ENCODE results near the gene ZBTB32.

ZBTB32 gene

GRCh38 chr19:35695895-35696422 lies 8.4 kb upstream of the ZBTB32 start:
- DNase-seq, result no peak

DNA sequence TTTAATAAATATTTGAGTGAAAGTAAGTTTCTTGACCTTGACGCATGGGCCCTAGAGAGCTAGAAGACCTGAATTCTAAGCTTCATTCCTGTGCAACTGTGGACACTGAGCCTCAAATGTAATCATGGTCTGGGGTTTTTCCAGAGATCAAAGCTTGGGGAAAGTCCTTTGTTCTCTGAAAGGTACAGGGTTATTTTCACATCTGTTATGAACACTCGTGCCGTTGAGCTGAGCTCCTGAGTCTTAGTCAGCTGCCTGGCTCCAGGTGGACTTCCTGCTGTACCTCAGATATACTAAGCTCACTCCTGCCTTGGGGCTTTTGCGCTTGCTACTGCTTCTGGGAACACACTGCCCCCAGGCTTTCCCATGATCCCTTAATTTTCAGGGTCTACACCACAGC lies 7.5 kb upstream of the ZBTB32 start:
- DNase-seq, result no peak

DNA sequence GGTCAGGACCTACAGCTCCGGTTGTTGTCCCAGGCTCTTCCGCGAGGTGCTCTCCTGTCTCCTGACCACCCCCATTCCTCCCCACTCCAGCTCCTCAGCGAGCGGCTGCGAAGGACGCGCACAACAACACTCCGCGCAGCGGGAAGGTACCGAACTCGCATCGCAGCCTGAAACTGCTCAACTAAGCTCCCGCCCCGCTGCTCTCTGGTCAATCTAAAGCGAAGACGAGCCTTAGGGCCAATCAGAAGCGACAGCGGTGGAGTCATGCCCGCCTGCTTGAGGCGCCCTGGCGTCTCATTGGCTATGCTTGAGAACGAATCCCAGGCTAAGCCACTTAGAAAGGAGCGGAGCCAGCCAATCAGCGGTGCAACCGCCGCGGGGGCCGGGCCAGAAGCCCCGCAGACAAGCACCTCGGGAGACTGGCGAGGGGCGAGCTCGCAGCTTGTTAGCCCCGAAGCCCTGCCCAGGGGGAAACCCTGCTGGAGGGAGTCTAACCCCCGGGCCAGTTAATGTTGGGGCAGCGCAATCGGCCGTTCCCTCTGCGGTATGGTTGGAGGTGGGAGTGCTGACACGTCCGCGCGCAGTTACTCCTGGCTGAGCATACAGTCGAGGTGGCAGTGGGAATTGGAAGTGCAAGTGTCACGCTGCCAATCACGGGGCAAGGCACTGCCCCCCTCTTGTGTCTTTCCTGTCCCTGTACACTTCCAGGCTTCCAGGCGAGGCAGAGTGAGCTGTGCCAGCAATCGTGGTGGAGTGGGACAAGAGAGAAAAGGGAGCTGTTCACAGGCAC lies 1.9 kb upstream of the ZBTB32 start:
- peak; percentile 99 for DNase-seq

DNA sequence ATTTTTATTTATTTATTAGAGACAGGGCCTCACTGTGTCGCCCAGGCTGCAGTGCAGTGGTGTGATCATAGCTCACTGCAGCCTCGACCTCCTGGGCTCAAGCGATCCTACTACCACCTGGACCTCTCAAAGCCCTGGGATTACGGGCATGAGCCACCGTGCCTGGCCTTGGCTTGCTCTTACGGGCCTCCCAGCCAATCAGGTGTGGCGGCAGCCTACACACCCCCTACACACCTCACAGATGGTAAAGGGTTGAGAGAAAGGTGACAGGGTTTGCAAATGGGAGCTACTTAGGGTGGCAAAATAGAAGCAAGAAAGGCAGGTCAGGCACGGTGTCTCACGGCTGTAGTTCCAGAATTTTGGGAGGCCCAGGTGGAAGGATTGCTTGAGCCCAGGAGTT lies 1.0 kb upstream of the ZBTB32 start:
- no peak for DNase-seq

DNA sequence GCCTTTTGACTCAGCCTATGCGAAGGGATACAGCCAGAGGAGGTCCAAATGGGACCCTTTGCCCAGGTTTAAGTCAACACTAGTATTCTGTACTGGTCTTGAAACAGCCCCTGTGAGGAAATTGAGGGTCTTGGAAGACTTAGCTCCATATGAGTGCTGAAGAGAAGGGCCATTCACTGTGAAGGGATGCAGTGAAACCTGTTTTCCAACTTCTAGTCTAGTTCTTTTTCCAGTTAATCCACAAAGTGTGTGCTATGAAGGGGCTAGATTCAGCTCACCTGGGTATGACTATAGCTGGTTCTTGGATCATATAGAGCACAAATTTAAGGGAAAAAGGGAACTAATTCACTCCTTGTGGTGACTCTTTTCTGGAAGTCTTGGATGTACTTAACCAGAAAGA lies 4.0 kb downstream of the ZBTB32 start:
- no peak for DNase-seq

- DNase-seq, result no peak
Observed at GRCh38 chr19:35710784-35711723, 6.7 kb downstream of the ZBTB32 start.

GRCh38 chr19:35712567-35713505 lies 8.5 kb downstream of the ZBTB32 start:
- DNase-seq, result no peak

DNA sequence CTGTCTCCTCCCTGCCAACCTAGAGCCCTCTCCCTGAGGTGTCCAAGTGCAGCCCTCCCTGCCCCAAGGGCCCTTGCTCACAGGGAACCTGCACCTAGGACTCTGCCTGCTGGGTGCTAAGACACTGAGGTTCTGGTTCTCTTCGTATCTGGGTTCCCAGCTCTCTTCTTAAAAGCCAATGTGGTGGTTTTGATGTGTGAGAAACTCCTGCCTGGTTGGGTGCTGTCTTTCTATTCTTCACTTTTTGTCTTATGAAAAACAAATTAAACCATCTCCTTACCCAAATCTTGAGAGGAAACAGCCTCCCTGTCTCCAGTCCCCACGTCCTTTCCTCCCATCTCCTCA lies 9.1 kb downstream of the ZBTB32 start:
- DNase-seq, result no peak

DNA sequence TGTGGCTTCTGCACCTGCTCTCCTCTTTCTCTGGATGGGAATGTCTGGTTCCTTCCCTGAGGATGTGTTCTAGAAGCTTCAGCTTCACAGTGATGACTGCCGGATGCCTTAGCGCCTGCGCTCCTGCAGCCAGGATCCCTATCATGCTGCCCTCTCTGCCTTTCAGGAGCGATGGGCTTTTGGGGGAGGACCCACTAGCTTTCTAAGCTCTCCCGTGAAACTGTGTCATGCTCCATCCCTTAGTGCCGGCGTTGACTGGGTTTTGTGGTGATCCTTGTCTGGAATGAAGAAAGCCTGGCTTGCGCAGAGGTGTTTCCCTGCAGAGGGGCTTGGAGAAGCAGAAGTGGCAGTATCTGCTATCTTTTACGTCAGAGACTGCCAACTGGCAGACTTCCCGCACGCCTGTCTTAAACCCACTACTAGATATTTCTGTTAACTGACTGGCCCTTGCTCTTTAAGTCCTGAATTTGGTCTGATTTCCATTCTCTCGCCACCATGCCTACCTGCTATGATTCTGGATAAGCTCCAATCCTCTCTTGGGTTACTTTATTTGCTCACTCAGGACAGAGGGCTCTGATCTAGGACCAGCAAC lies 9.6 kb downstream of the ZBTB32 start:
- DNase-seq, result no peak

GRCh38 chr19:35714601-35715354 lies 10.4 kb downstream of the ZBTB32 start:
- no peak for DNase-seq

- no peak for DNase-seq
Observed at GRCh38 chr19:35715355-35715809, 11.0 kb downstream of the ZBTB32 start.

DNA sequence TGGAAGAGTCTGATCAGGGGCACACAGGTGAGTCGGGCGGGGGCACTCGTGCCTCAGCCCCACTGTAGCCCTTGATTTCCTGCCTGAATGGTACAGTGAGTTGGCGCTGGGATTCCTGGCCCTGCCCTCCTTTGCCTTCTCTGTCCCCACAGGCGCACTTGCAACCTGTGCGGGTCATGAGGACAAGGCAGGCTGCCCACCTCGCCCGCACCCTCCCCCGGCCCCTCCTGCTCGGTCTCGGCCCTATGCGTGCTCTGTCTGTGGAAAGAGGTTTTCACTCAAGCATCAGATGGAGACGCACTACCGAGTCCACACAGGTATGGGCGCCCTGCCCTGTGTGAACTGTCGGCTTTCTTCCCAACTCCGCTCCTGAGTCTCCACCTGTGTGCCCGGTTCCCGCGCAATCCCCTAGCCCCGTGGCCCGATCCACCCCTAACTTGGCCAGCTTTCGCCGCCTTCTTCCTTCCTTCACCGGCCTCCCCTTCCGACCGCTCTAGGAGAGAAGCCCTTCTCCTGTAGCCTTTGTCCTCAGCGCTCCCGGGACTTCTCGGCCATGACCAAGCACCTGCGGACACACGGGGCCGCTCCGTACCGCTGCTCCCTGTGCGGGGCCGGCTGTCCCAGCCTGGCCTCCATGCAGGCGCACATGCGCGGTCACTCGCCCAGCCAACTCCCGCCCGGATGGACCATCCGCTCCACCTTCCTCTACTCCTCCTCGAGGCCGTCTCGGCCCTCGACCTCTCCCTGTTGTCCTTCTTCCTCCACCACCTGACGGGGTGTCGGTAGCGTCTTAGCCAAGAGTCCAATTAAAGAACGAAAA lies 11.8 kb downstream of the ZBTB32 start:
- no peak for DNase-seq

DNA sequence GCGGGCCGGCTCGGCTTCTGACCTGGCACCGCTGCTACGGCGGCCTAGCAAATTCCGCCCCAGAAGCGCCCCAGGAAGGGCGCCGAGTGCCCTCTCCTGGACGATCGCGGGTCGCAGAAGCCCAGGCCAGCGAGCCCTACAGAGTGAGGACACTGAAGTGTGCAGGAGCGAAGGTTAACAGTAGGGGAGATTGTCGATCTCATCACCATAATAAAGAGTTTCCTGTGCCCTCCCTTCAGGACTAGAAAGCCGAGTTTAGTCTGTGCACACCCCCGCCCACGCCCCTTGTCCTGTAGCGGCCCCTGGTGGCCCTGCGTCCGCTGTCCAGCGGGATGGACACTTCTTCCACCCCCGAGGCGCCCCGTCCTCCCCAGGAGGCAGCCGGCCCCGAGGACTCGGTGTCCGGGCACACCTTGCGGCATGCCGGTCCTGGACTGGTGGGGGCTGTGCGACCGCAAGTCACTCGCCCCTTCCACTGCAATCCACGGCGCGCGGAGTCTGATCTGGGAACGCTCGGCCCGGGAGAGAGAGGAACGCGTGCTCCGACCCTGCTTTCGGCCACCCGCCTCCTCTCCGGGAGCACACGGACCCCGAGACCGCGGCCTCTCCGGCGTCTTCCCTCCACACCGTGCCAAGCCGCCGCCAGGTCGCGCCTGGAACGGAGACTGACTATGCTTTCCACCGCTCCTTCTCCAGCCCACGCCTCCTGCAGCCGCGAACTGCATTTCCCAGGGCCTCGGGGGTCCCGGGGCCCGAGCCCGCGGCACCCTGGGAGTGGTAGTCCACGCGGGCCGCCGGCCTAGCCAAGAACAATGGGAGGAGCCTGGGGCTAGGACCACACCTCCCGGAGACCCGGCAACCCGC lies 12.7 kb downstream of the ZBTB32 start:
- peak; percentile 93 for DNase-seq

DNA sequence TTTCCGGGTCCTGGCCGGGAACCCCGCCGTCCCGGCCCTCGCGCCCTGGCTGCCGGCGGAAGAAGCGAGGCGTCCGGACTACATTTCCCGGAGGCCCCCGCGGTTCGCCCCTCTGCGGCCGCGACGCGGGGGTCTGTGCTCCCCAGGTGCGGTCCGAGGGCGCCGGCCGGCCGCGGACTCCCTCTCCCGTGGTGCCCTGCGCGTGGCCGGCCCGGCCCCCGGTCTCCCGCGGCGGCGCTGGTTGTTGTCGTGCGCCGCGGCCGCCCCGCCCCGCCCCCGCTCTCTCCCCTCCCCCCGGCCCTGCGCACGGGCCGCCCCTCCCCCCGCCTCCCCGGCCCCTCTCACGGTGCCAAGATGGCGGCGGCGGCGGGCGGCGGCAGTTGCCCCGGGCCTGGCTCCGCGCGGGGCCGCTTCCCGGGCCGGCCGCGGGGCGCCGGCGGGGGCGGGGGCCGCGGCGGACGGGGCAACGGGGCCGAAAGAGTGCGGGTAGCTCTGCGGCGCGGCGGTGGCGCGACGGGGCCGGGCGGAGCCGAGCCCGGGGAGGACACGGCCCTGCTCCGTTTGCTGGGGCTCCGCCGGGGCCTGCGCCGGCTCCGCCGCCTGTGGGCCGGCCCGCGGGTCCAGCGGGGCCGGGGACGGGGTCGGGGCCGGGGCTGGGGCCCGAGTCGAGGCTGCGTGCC lies 13.4 kb downstream of the ZBTB32 start, which contains the start of gene KMT2B:
Gene KMT2B, plus strand, starts transcription at position 339 of the 680 bp plus-strand sequence. Its CDS starts 16 bp downstream, at position 355.
- no peak for DNase-seq

- DNase-seq, result no peak
Observed at GRCh38 chr19:35718345-35719041, 14.1 kb downstream of the ZBTB32 start.

DNA sequence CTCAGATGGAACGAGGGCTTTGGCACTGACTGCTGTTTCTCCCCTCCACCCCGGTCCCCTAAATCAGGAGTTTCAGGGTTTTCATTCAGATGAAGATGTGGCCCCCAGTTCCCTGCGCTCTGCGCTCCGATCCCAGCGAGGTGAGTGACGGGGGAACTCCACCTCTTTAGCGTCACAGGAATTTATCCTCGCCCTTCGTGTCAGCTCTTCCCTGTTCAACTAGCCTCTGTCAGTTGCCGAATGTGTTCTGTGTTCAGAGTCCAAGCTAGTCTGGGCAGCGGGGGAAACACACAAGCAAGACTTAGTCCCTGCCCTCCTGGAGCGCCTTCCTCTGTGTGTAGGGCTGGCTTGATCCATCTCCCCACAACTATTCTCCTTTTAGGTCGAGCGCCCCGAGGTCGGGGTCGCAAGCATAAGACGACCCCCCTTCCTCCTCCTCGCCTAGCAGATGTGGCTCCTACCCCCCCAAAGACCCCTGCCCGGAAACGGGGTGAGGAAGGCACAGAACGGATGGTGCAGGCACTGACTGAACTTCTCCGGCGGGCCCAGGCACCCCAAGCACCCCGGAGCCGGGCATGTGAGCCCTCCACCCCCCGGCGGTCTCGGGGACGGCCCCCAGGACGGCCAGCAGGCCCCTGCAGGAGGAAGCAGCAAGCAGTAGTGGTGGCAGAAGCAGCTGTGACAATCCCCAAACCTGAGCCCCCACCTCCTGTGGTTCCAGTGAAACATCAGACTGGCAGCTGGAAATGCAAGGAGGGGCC lies 15.2 kb downstream of the ZBTB32 start:
- no peak for DNase-seq

- DNase-seq, result no peak
Observed at GRCh38 chr19:35720163-35720524, 15.8 kb downstream of the ZBTB32 start.

Measured in NCI-H1694 treated with DMSO at 0.1 percent for 48 hours (cell line).